DND-41 (cell line): ENCODE measurements around the gene INTS7.

ENCODE experiments used
- CTCF ChIP-seq: IDR thresholded peaks from 2 replicates; pipeline ENCODE4 v1.5.1; 2012; ENCODE audit warnings: borderline replicate concordance, low read length, moderate library complexity, mild to moderate bottlenecking; ENCODE audit not compliant: poor library complexity, severe bottlenecking; ENCODE audit errors: extremely low read depth
- EZH2 ChIP-seq: IDR thresholded peaks from 3 replicates; pipeline ENCODE4 v1.6.1; 2012; ENCODE audit warnings: borderline replicate concordance, low read depth, mild to moderate bottlenecking, moderate library complexity, low read length, inconsistent platforms; ENCODE audit not compliant: severe bottlenecking

- TF ChIP-seq CTCF = no peak
- no peak for TF ChIP-seq EZH2
Measured at GRCh38 chr1:211938561-211938997, 96.8 kb downstream of the INTS7 start.
